Stimulated activated naive B cell treated with anti-CD40 and anti-IgM and Interleukin-4, amounts not matched to agents 10 μg/mL and 1 μg/mL and 100 μg/mL, for 72 hours (primary cell): ENCODE results near the gene SNAPC2.
A peak's percentile ranks its signal among the peaks of the same experiment; 100 is the strongest.

ENCODE experiments used
- ATAC-seq, 2 donors: fragments of 150-1000 bp; cut with Tn5 transposase; replicated peaks; 2 replicates each; pipeline ENCODE4 v1.10.0; 2021; ENCODE audit warnings: moderate library complexity in 1 of 2
- DNase-seq: peaks from one replicate; pipeline ENCODE4 v3.0.0; 2021
- H3K27ac Mint-ChIP-seq: one replicate; pipeline ENCODE4 v1.8.0; 2022; ENCODE audit warnings: mild to moderate bottlenecking, mixed read lengths
- H3K27me3 Mint-ChIP-seq, 2 donors: one replicate each; pipeline ENCODE4 v1.8.0; 2022; ENCODE audit warnings: mixed read lengths in 2 of 2
- H3K36me3 Mint-ChIP-seq, 2 donors: one replicate each; pipeline ENCODE4 v1.8.0; 2022; ENCODE audit warnings: mixed read lengths in 2 of 2, mild to moderate bottlenecking in 1 of 2
- H3K4me1 Mint-ChIP-seq, 2 donors: one replicate each; pipeline ENCODE4 v1.8.0; 2022; ENCODE audit warnings: mixed read lengths in 2 of 2, mild to moderate bottlenecking in 1 of 2
- H3K4me3 Mint-ChIP-seq, 2 donors: one replicate each; pipeline ENCODE4 v1.8.0; 2022; ENCODE audit warnings: mild to moderate bottlenecking in 2 of 2, mixed read lengths in 2 of 2, moderate library complexity in 1 of 2
- H3K9me3 Mint-ChIP-seq, 2 donors: one replicate each; pipeline ENCODE4 v1.8.0; 2022; ENCODE audit warnings: mixed read lengths in 2 of 2, mild to moderate bottlenecking in 1 of 2

Gene SNAPC2

DNA sequence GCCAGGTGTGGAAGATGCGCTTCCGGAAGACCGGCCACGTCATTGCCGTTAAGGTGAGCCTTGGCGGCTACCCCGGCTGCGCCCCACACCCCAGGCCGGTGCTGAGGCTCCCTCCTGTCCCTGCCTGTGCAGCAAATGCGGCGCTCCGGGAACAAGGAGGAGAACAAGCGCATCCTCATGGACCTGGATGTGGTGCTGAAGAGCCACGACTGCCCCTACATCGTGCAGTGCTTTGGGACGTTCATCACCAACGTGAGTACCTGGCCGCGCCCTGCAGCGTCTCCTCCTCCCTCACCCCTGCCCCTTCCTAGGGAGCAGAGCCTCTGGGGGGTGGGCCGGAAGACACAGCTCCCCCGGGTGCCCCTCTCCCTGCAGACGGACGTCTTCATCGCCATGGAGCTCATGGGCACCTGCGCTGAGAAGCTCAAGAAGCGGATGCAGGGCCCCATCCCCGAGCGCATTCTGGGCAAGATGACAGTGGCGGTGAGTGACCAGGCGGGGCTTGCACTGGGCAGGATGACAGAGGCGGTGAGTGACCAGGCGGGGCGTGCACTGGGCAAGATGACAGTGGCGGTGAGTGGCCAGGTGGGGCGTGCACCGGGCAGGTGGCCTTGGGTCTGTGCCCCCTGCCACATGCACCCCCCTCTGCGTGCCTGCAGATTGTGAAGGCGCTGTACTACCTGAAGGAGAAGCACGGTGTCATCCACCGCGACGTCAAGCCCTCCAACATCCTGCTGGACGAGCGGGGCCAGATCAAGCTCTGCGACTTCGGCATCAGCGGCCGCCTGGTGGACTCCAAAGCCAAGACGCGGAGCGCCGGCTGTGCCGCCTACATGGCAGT lies 9.6 kb upstream of the SNAPC2 start:
- Mint-ChIP-seq H3K9me3 (no peaks in the 10 kb centered on the region), H3K27ac (no peak overlapping the region), H3K36me3 (peaks cover 43 to 49% of the 10 kb centered on the region in 2 donors), H3K27me3 (peaks cover 10 to 13% of the 10 kb centered on the region in 2 donors), H3K4me1 (peaks cover 17 to 39% of the 10 kb centered on the region in 2 donors), H3K4me3 (no peak overlapping the region)
- ATAC-seq (no peak), DNase-seq (no peak)

DNA sequence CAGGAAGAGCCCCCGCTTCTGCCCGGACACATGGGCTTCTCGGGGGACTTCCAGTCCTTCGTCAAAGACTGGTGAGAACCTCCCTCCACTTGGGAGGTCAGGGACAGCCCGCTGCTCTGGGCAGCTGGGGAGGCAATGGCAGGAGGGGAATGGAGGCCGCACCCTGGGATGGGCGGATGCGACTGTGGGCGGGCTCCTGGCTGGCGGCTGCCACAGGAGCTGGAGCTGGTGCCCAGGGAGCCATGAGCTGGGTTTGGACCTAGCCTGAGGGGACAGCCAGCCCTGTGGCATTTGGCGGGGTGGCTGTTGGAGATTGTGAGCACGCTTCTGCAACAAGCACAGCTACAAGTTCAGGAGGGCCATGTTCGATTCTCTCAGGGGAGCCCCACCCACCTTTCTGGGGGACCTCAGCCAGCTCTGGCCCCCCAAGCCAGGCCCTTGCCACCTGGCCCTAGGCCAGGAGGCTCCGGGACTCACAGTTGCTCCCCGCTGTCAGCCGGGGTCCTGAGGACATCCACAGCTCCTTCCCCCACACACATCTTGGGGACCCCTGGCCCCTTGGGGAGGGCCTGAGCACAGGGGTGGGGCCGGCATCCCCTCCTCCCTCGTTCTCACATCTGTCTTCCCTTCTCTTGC lies 8.5 kb upstream of the SNAPC2 start:
- no peak overlapping the region for H3K4me3 Mint-ChIP-seq
- no peak overlapping the region for H3K27ac Mint-ChIP-seq
- H3K4me1 Mint-ChIP-seq, result peaks cover 16 to 39% of the 10 kb centered on the region in 2 donors
- peaks cover 16 to 19% of the 10 kb centered on the region in 2 donors for H3K27me3 Mint-ChIP-seq
- H3K36me3 Mint-ChIP-seq, result peaks cover 38 to 42% of the 10 kb centered on the region in 2 donors
- H3K9me3 Mint-ChIP-seq, result no peaks in the 10 kb centered on the region
- DNase-seq (no peak), ATAC-seq (no peak)

DNA sequence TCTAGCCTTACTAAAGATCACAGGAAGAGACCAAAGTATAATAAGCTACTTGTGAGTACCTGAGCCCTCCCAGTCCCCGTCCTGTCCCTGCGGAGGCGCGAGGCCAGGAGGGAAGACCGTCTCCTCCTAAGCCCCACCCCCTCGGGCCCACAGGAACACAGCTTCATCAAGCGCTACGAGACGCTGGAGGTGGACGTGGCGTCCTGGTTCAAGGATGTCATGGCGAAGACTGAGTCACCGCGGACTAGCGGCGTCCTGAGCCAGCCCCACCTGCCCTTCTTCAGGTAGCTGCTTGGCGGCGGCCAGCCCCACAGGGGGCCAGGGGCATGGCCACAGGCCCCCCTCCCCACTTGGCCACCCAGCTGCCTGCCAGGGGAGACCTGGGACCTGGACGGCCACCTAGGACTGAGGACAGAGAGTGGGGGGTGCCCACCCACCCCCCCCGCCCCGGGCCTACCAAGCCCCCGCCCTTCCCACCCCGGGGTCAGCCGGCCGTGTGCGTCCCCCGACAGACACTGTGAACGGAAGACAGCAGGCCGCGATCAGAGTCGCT lies 7.9 kb upstream of the SNAPC2 start:
- ATAC-seq (no peak), DNase-seq (no peak)
- Mint-ChIP-seq H3K36me3 (peaks cover 34 to 38% of the 10 kb centered on the region in 2 donors), H3K4me1 (peaks cover 15 to 44% of the 10 kb centered on the region in 2 donors), H3K27ac (no peak overlapping the region), H3K4me3 (no peak overlapping the region), H3K27me3 (peaks cover 20 to 22% of the 10 kb centered on the region in 2 donors), H3K9me3 (no peaks in the 10 kb centered on the region)

DNA sequence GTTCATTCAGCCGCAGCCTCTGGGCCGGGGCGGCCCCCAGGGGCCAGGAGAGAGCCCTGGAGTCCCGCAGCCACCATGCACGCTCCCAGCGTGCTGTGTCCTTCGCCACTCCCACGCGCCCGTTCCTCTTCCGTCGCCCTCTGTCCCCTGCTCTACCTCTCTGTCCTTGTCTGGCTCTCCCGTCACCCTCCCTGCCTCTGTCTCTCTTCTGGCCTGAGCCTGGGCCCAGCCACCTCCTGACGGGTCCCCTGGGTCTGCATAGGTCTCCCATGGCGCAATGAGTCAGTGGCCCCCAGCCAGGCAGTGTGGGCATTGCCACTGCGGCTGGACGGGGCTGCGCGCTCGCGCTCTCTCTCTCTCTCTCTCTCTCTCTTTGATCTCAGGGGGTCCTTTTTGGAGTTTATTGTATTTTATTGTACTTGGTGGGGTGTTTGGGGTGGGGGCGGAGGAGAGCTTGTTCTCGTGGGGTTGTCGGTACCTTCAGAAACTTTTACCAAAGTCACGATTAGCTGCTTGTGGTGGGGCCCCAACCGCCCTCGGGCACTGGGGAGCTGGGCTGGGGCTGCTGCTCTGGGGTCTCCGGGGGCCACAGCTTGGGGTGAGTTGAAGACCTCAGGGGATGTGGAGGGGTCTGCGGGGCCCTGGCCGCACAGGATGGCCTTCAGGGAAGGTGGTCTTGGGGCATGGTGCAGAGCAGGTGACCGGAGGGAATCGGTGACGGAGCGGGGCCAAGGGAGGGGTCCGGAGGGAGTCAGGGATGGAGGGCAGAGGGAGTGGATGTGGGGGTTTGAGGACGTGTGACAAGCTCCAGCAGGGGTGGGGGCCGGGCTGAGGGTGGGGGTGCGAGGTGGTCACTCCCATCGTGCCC lies 7.2 kb upstream of the SNAPC2 start:
- Mint-ChIP-seq H3K4me1 (peaks cover 13 to 46% of the 10 kb centered on the region in 2 donors), H3K4me3 (no peak overlapping the region), H3K36me3 (peaks cover 31 to 34% of the 10 kb centered on the region in 2 donors), H3K9me3 (no peaks in the 10 kb centered on the region), H3K27ac (peak overlapping the region; percentile 57), H3K27me3 (peaks cover 25 to 26% of the 10 kb centered on the region in 2 donors)
- no peak for DNase-seq
- ATAC-seq, result no peak

DNA sequence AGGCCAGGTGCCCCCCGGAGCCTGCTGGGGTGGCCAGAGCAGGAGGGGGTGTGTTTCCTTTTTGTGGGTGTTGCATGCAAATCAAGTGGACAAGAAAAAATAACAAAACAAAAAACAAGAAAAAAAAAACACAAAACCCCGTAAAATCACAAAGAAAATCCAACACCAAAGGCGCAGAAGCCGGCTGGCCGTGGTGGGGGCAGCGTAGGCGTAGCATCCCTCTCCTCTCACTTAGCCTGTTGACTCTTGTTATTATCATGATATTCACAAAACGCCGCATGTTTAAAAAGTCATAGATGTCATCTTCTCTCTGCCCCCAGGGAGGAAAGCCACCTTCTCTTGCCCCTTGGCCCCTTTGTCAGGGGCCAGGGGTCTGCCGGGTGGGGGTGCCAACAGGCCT lies 6.5 kb upstream of the SNAPC2 start:
- H3K36me3 Mint-ChIP-seq, result peaks cover 31 to 34% of the 10 kb centered on the region in 2 donors
- no peak for DNase-seq
- H3K4me3 Mint-ChIP-seq, result no peak overlapping the region
- H3K9me3 Mint-ChIP-seq, result no peaks in the 10 kb centered on the region
- peaks cover 15 to 44% of the 10 kb centered on the region in 2 donors for H3K4me1 Mint-ChIP-seq
- H3K27me3 Mint-ChIP-seq, result peaks cover 30 to 33% of the 10 kb centered on the region in 2 donors
- H3K27ac Mint-ChIP-seq, result no peak overlapping the region
- no peak for ATAC-seq

DNA sequence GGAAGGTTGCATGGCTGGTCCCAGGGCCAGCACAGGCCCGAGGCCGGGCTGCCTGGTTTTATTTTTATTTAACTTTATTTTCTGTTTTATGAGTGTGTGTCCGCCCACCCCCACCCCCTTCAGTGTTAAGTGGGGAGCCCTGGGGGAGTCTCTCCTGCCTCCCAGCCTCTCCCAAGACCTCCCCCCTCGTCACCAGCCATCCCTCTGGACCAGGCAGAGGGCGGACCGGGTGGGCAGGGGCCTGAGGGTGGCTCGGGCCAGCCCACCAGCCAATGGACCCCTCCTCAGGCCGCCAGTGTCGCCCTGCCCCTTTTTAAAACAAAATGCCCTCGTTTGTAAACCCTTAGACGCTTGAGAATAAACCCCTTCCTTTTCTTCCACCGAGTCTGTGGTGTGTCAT lies 6.0 kb upstream of the SNAPC2 start:
- Mint-ChIP-seq H3K36me3 (peaks cover 31 to 34% of the 10 kb centered on the region in 2 donors), H3K4me1 (peaks cover 15 to 45% of the 10 kb centered on the region in 2 donors), H3K4me3 (no peak overlapping the region), H3K27me3 (peaks cover 30 to 37% of the 10 kb centered on the region in 2 donors), H3K27ac (no peak overlapping the region), H3K9me3 (no peaks in the 10 kb centered on the region)
- DNase-seq (no peak), ATAC-seq (no peak)

DNA sequence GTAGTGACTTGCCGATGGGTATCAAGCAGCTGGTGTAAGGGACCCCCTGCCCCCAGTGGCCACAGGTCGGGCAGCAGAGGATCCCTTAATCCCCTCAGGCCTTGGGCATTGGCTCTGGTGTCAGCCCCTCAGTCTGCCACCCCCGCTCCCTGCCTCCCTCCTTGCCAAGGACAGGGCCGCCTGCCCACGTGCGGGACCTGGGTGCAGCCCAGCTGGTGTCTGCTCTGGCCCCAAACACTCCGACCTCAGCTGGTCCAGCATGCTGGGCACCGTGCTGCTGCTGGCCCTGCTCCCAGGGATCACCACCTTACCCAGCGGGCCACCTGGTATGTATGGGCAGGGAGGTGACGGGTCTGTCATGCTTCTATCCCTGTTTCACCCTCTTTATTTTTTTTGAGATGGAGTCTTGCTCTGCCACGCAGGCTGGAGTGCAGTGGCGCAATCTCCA lies 5.5 kb upstream of the SNAPC2 start, which contains the start of gene TGFBR3L:
TSS of gene TGFBR3L (plus strand) at position 233 of the 448 bp plus-strand sequence.
- Mint-ChIP-seq H3K27me3 (peaks cover 32 to 42% of the 10 kb centered on the region in 2 donors), H3K4me1 (peaks cover 16 to 50% of the 10 kb centered on the region in 2 donors), H3K36me3 (peaks cover 30% of the 10 kb centered on the region in 2 donors), H3K4me3 (peak within 1 kb of the TSS; percentile 60 to 81), H3K9me3 (no peaks in the 10 kb centered on the region), H3K27ac (no peak within 1 kb of the TSS)
- ATAC-seq, result no peak
- DNase-seq, result no peak

DNA sequence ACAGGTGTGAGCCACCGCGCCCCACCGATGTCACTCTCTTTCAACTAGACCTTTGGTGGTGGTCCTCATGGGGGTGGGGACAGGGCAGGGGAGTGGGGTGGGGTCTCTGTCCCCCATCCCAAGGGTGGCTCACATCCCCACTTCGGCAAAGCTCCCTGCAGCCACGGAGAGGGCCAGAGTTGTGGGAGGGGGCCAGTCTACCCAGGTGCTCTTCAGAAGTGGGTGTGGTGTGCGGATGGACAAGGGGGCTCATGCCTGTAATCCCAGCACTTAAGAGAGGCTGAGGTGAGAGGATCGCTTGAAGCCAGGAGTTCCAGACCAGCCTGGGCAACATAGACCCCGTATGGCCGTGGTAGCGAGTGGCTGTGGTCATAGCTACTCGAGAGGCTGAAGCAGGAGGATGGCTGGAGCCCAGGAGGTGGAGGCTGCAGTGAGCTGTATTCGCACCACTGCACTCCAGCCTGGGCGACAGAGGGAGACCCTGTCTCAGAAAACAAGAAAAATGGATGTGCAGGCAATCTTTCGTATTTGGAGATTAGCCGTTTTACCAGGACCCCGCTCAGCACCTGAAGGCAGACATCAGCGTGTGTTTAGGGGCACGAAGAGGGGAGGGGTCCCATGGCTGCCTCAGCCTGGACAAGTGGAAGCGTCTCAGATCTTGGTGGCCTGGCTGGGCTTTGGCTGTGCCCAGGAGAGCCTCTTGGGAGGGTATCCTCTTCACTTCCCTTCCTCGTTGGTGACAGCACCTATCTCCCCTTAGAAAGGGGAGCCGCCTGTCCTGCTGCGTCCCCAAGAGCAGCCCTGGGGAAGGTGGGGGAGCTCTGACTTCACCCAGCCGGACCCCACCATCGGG lies 4.7 kb upstream of the SNAPC2 start:
- Mint-ChIP-seq H3K9me3 (no peaks in the 10 kb centered on the region), H3K36me3 (peaks cover 25 to 29% of the 10 kb centered on the region in 2 donors), H3K4me1 (peaks cover 22 to 57% of the 10 kb centered on the region in 2 donors), H3K27me3 (peaks cover 37 to 49% of the 10 kb centered on the region in 2 donors), H3K4me3 (peak overlapping the region; percentile 60 to 81), H3K27ac (no peak overlapping the region)
- ATAC-seq, result no peak
- DNase-seq, result no peak

DNA sequence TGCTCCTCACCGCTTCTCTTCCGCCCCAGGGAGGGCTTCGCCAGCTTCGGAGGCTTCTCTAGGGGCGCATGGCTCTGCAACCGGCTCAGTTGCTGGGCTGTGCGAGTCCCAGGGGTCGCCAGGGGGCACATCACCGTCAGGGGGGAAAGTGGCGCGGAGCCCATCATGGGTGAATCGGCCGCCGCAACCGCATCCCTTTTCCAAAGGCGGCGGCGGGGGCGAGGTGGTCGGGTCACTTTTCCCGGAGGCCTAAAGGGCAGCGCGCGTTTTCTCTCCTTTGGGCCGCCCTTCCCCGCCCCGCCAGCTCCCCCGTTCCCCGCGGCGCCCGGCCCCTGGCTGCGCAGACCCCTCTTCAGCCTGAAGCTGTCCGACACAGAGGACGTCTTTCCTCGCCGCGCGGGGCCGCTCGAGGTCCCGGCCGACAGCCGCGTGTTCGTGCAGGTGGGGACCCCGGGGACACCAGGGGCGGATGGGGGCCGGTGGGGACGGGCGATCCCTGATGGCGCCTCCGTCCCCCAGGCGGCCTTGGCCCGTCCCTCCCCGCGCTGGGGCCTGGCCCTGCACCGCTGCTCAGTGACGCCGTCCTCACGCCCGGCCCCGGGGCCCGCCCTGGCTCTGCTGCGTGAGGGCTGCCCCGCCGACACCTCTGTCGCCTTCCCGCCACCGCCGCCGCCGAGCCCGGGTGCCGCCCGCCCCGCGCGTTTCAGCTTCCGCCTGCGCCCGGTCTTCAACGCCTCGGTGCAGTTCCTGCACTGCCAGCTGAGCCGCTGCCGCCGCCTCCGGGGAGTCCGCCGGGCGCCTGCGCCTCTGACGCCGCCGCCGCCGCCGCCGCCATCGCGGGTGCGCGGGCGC lies 3.8 kb upstream of the SNAPC2 start:
- Mint-ChIP-seq H3K27me3 (peaks cover 37 to 49% of the 10 kb centered on the region in 2 donors), H3K36me3 (peaks cover 19 to 23% of the 10 kb centered on the region in 2 donors), H3K27ac (peak overlapping the region; percentile 47), H3K4me3 (peak overlapping the region; percentile 79 to 81), H3K4me1 (peaks cover 23 to 65% of the 10 kb centered on the region in 2 donors), H3K9me3 (no peaks in the 10 kb centered on the region)
- ATAC-seq (peak; percentile 6 to 22), DNase-seq (no peak)

DNA sequence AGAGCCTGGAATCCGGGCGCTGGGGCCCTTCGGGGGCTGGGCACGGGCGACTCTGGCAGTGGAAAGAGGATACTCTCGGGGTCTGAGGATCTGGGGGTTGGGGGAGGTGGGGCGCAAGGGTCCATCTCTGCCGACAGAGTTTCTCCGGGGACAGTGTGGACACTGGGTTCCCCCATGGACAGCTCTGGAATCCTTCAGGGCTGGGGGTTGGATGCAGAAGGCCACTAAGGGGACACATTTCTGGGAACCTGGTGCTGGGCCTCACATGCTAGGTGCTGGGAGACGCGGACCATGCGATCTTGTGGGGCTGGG lies 3.2 kb upstream of the SNAPC2 start:
- ATAC-seq (no peak), DNase-seq (no peak)
- peak overlapping the region; percentile 85 for H3K27ac Mint-ChIP-seq
- peaks cover 13 to 20% of the 10 kb centered on the region in 2 donors for H3K36me3 Mint-ChIP-seq
- H3K4me1 Mint-ChIP-seq, result peaks cover 27 to 70% of the 10 kb centered on the region in 2 donors
- H3K9me3 Mint-ChIP-seq, result no peaks in the 10 kb centered on the region
- H3K27me3 Mint-ChIP-seq, result peaks cover 37 to 49% of the 10 kb centered on the region in 2 donors
- peak overlapping the region; percentile 79 to 81 for H3K4me3 Mint-ChIP-seq

DNA sequence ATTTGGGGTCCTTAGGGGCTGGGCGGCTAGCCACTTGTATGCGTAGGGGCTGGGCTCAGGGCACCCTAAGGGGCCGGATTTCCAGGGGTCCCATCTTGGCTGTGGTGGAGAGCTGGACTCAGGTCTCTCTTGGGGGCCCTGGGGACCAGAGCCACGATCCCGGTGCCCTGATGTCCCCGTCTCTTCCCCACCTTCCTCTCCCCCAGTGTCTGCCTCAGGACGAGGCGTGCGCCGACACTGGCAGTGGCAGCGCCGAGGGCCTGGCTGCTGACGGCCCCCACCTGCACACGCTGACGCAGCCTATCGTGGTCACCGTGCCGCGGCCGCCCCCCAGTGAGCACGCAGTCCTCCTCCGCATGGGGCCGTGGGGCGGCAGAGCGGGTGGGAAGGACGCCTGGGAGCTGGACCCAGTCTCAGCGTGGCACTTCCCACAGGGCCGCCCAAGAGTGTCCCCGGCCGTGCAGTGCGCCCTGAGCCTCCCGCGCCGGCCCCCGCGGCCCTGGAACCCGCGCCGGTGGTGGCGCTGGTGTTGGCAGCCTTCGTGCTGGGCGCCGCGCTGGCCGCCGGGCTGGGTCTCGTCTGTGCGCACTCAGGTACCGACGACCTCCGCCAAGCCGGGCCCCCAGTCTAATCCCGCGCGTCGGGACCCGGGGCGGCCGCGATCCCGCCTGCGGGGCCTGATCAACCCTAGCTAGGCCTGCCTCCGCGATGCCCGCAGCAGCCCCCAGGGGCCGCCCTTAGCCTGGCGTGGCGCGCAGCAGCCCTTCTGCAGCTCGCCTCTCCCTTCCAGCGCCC lies 2.7 kb upstream of the SNAPC2 start:
- peak overlapping the region; percentile 79 to 81 for H3K4me3 Mint-ChIP-seq
- no peaks in the 10 kb centered on the region for H3K9me3 Mint-ChIP-seq
- peaks cover 14 to 23% of the 10 kb centered on the region in 2 donors for H3K36me3 Mint-ChIP-seq
- DNase-seq (no peak), ATAC-seq (peak; percentile 26 to 28)
- peak overlapping the region; percentile 85 for H3K27ac Mint-ChIP-seq
- H3K27me3 Mint-ChIP-seq, result peaks cover 37 to 49% of the 10 kb centered on the region in 2 donors
- H3K4me1 Mint-ChIP-seq, result peaks cover 30 to 76% of the 10 kb centered on the region in 2 donors
